Activated CD8-positive, alpha-beta T cell treated with anti-CD3 and anti-CD28 coated beads for 36 hours (primary cell): ENCODE measurements around the gene BCL2. TPM values are rescaled to one million over a fixed set of nuclear protein-coding genes. Genes with fewer than 3 reads are reported as not detected.

ENCODE experiments used
- ATAC-seq: fragments of 200-7000 bp; cut with Tn5 transposase; one replicate; pipeline ENCODE4 v1.10.0; 2021; ENCODE audit warnings: mild to moderate bottlenecking, moderate library complexity
- CTCF ChIA-PET: fragments of 350-600 bp; sonication (Branson Sonifier 250); formaldehyde crosslinking; loops from one replicate; lab custom pipeline; 2021; ENCODE audit warnings: antibody characterized with exemption; lab: Charles Lee
- POLR2A ChIA-PET: fragments of 350-600 bp; sonication (Branson Sonifier 250); formaldehyde crosslinking; loops from one replicate; lab custom pipeline; 2021; ENCODE audit warnings: antibody characterized with exemption; lab: Charles Lee
- DNase-seq: peaks from one replicate; pipeline ENCODE4 v3.0.0-alpha.2; 2020
- H3K27ac Mint-ChIP-seq: one replicate; pipeline ENCODE4 v1.8.0; 2021; ENCODE audit warnings: mild to moderate bottlenecking, mixed read lengths
- H3K27me3 Mint-ChIP-seq: one replicate; pipeline ENCODE4 v1.8.0; 2021; ENCODE audit warnings: mixed read lengths
- H3K36me3 Mint-ChIP-seq: one replicate; pipeline ENCODE4 v1.8.0; 2021; ENCODE audit warnings: low read depth, mixed read lengths
- H3K4me1 Mint-ChIP-seq: one replicate; pipeline ENCODE4 v1.8.0; 2021; ENCODE audit warnings: low read depth, mixed read lengths
- H3K4me3 Mint-ChIP-seq: one replicate; pipeline ENCODE4 v1.8.0; 2021; ENCODE audit warnings: mild to moderate bottlenecking, moderate library complexity, mixed read lengths
- H3K9me3 Mint-ChIP-seq: one replicate; pipeline ENCODE4 v1.8.0; 2021; ENCODE audit warnings: mixed read lengths
- CTCF ChIP-seq: fragments of 200-600 bp; IDR thresholded peaks from one replicate; pipeline ENCODE4 v1.8.0; 2022; ENCODE audit warnings: antibody characterized with exemption, mild to moderate bottlenecking
- intact Hi-C: fragments of 100-400 bp; cut with micrococcal nuclease; formaldehyde crosslinking; loops from one replicate; pipeline ENCODE4 v1.10.0; 2022
- total RNA-seq, 2 experiments: library from RNA; stranded (reverse); gene quantifications; one replicate each; pipeline ENCODE4 v1.2.3, GENCODE V29; 2021

BCL2 gene
- total RNA-seq, 2 experiments from 2014 or later = 104 to 107 TPM

DNA sequence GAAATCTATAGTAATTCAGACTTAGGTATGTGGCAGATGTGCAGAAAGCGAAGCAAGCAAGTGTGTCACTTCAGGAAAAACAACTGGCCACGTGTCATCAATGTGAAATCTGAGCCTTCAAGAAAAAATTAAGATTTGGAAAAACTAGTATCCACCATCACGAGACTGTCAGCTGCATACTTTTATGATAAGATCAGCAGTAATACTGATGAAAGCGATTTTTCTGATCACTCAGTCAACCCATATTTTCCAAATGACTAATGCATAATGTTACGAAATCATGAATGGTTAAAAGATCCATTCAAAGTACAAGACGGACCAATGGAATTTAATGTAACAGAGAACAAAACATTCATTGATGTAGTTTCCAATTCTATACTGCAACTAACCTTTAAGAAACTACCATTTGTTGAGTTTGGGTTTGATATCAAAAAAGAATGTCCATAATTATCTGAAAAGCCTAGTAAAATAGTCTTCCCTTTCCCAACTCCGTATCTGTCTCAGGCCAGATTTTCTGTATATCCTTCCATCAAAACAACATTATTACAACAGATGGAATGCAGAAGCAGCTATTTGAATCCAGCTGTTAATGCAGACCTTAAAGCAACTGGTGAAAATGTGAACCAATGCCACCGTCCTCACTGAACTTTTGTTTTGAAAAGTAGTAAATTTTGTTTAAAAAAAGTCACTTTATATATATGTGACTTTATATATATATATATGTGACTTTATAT is 17.0 kb upstream of the BCL2 start:
- Mint-ChIP-seq H3K27ac (no peak overlapping the region), H3K4me1 (peaks cover 10% of the 10 kb centered on the region), H3K36me3 (peaks cover 47% of the 10 kb centered on the region), H3K27me3 (no peaks in the 10 kb centered on the region), H3K4me3 (no peak overlapping the region), H3K9me3 (no peaks in the 10 kb centered on the region)
- POLR2A ChIA-PET = interaction anchor here (0.6 to 0.8 kb wide), 2 partner anchors 45 to 343 kb away, joined by 3 read pairs; no protein-coding TSS in a partner anchor
- CTCF ChIA-PET = interaction anchor here (1.2 to 9.2 kb wide), 3 partner anchors 11 to 320 kb away, joined by 3 to 81 read pairs (median 7); no protein-coding TSS in a partner anchor
- ATAC-seq = no peak
- intact Hi-C loops = no loop called here
- DNase-seq = no peak
- no peak for TF ChIP-seq CTCF

DNA sequence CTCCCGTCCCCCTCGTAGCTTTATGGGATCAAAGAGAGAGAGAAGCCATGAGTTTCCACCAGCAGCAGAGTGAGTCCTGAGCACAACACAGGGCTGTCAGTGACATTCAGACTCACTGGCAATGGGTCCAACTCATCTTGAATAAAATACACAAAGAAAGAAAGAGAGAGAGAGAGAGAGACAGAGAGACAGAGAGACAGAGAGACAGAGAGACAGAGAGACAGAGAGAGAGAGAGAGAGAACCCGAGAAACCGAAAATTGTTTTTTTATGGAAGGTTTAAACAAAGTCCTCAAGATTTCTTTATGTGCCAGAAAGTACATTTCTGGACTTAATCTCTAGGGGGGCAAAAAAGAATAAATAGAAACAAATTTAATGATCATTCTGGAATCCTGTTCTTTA is 11.5 kb upstream of the BCL2 start:
- CTCF ChIA-PET = interaction anchor here (0.7 to 2.4 kb wide), 7 partner anchors 8 to 313 kb away, joined by 3 to 12 read pairs (median 5); no protein-coding TSS in a partner anchor
- no peaks in the 10 kb centered on the region for H3K9me3 Mint-ChIP-seq
- H3K27ac Mint-ChIP-seq = no peak overlapping the region
- H3K36me3 Mint-ChIP-seq = peaks cover 26% of the 10 kb centered on the region
- no peaks in the 10 kb centered on the region for H3K4me1 Mint-ChIP-seq
- TF ChIP-seq CTCF = no peak
- ATAC-seq (no peak), DNase-seq (no peak)
- no peak overlapping the region for H3K4me3 Mint-ChIP-seq
- H3K27me3 Mint-ChIP-seq = no peaks in the 10 kb centered on the region
- intact Hi-C loops = no loop called here
- POLR2A ChIA-PET = interaction anchor here (0.6 kb wide), 1 partner anchor 729 kb away, joined by 3 read pairs; no protein-coding TSS in a partner anchor

GRCh38 chr18:63329431-63330145 is 10.0 kb upstream of the BCL2 start:
- H3K27ac Mint-ChIP-seq = no peak overlapping the region
- H3K4me3 Mint-ChIP-seq = no peak overlapping the region
- H3K27me3 Mint-ChIP-seq = no peaks in the 10 kb centered on the region
- DNase-seq (no peak), ATAC-seq (no peak)
- H3K36me3 Mint-ChIP-seq = peaks cover 16% of the 10 kb centered on the region
- intact Hi-C loops = no loop called here
- H3K9me3 Mint-ChIP-seq = no peaks in the 10 kb centered on the region
- ChIA-PET POLR2A (no interaction called here), CTCF (interaction anchor here (1.4 to 1.5 kb wide), 2 partner anchors 12 to 312 kb away, joined by 4 to 7 read pairs; no protein-coding TSS in a partner anchor)
- no peaks in the 10 kb centered on the region for H3K4me1 Mint-ChIP-seq
- no peak for TF ChIP-seq CTCF

GRCh38 chr18:63326011-63326410 is 6.4 kb upstream of the BCL2 start:
- Mint-ChIP-seq H3K36me3 (peaks cover 6% of the 10 kb centered on the region), H3K9me3 (no peaks in the 10 kb centered on the region), H3K4me1 (peaks cover 15% of the 10 kb centered on the region), H3K27me3 (no peaks in the 10 kb centered on the region), H3K4me3 (no peak overlapping the region), H3K27ac (no peak overlapping the region)
- POLR2A ChIA-PET = interaction anchor here (0.5 to 1.0 kb wide), 2 partner anchors 26 to 168 kb away, joined by 3 read pairs; no protein-coding TSS in a partner anchor
- CTCF ChIA-PET = interaction anchor here (2.9 to 7.4 kb wide), 6 partner anchors 12 to 309 kb away, joined by 14 to 140 read pairs (median 27); no protein-coding TSS in a partner anchor
- ATAC-seq (no peak), DNase-seq (no peak)
- intact Hi-C loops = no loop called here
- no peak for TF ChIP-seq CTCF
